NCI-H2196 (cell line): ENCODE measurements around the gene BDP1.
"Not testable (repeated sequence)": the region's sequence is repeated elsewhere in the genome, so short reads cannot be mapped to it uniquely, and the experiment has no call there.

Source experiments
- DNase-seq: peaks from one replicate; lab custom pipeline; 2025; ENCODE audit not compliant: unreplicated experiment; lab: John Stamatoyannopoulos, UW

BDP1 gene

DNA sequence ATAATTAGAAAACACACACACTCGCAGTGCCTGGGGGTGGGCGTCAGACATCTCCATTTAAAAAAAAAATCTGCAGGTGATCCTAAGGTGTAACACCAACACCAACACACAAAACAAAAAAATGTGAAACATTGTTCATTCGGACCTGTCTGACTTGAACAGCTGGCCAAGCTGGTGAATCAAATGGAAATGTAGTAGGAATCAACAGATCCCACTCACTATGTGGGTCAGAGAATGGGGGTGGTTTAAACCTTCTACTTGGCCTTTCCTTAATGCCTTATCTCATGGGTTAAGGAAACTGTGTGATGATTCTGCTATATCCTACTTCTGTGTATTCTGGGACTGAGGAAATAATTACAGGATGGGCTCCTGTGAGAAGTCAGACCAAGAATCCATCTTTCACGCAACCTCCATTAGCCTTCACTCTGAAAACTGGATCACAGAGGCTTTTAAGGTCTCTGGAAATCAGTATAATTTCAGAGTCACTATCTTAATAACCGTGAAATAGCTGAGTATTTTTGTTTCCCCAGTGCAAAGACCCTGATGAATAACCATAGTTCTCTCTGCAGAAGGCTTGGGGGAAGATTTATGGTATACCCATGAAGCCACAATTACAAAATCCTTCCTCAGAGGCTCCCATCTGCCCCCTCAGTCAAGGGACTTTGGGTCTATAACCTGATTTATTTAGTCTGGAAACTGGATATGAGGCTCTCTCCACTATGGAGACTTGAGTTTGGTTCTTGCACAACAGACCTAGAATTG, 114.5 kb downstream of the BDP1 start:
- no peak for DNase-seq

DNA sequence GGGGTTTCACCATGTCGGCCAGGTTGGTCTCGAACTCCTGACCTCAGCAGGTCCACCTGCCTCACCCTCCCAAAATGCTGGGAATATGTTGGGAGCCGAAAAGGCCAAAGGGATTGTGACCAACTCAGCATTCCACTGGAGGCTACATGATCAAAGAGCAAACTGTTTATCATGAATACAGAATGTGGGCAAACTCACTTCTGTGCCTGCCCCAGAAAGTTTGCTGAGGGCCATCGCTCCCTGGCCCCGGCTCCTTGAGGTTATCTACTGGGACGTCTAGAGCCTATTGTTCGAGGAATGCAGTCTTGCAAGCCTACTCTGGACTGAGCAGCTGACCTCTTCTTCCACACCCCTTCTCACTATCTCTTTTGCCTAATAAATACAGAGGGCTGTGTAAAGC, 116.4 kb downstream of the BDP1 start:
- DNase-seq = not testable (repeated sequence)

DNA sequence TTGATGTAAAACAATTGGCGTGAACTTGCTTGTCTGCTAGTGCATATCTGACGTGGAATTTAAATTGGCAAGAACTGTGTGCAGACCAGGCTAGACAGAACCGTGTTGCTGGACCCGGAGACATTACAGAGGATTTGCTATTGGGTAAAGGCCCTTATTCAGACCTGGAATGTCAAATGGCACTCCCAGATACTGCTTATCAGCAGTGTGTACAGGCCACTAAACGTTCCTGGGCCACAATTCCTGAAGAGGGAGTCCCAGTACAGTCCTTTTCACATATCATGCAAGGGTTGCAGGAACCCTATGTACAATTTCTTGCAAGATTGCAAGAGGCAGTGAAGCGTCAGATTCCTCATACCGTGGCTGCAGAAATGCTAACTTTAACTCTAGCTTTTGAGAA, 118.1 kb downstream of the BDP1 start:
- no peak for DNase-seq

DNA sequence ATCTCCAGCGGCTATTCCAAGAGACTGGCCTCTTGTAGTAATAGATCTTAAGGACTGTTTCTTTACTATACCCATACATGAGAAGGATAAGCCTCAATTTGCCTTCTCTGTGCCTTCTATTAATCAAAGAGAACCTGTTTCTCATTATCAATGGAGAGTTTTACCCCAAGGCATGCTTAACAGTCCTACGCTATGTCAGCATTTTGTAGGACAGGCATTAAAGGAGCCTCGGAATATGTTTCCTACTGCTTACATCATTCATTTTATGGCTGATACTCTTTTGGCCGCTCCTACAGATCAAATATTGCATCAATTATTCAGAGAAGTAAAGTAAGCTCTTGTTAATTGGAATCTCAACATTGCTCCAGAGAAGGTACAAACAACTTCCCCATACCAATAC, 120.1 kb downstream of the BDP1 start:
- DNase-seq = not testable (repeated sequence)

DNA sequence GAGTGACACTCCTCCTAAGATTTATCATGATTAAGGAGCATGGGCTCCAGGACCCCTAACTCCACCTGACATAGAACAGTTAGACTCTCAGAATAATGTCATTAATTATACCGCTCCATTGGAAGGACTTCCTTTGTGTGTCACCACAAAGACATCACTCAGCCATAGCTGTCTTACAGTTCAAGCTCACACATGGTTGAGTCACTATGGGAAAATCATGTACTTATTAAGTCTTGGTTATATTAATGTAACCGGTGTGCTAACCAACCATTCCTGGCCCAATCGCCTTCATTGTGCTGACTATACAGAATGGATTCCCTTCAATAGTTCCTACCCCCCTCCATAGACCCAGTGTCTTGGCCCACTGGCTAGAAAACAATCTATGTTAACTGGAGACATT, 120.8 kb downstream of the BDP1 start:
- DNase-seq = no peak

DNA sequence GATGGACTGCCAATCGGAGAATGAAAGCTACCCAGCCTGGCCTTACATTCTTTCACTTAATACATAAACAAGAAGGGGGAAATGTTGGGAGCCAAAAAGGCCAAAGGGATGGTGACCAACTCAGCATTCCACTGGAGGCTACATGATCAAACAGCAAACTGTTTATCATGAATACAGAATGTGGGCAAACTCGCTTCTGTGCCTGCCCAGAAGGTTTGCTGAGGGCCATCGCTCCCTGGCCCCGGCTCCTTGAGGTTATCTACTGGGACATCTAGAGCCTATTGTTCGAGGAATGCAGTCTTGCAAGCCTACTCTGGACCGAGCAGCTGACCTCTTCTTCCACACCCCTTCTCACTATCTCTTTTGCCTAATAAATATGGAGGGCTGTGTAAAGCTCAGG, 122.4 kb downstream of the BDP1 start:
- not testable (repeated sequence) for DNase-seq

- DNase-seq = no peak
These were observed 127.6 kb downstream of the BDP1 start for GRCh38 chr5:71582945-71583584.

GRCh38 chr5:71586052-71586940, 130.8 kb downstream of the BDP1 start:
- no peak for DNase-seq

GRCh38 chr5:71586941-71587765, 131.7 kb downstream of the BDP1 start, which contains the start of gene MCCC2:
Gene MCCC2 (plus strand): TSS chr5:71587340. CDS start chr5:71587426, 86 bp downstream.
- peak; percentile 85 for DNase-seq

DNA sequence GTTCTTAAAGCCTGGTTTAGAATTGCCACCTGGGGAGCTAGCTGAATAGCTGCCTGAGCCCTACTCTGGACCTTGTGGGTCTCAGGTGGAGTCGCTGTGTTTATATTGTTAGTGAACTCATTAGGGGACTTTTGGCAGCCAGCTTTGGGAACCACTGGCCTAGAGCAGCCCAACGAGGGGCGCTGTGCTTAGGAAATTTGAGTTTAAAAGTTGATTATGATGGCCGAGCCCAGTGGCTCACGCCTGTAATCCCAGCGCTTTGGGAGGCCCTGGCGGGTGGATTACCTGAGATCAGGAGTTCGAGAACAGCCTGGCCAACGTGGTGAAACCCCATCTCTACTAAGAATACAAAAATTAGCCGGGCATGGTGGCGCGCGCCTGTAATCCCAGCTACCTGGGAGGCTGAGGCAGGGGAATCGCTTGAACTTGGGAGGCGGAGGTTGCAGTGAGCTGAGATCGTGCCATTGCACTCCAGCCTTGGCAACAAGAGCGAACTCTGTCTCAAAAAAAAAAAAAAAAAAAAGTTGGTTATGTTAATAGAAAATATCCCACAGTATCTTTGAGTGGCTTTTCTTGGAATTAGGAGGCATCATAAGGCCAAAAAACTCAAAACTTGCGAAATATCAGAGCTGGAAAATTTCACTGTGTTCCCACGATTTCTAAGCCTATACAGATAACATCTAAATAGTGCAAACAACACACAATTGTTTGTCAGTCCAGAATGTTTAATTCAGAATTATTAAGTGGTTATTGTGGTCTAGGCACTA, 132.5 kb downstream of the BDP1 start:
- no peak for DNase-seq

- no peak for DNase-seq
These were observed 133.1 kb downstream of the BDP1 start for GRCh38 chr5:71588533-71588885.

DNA sequence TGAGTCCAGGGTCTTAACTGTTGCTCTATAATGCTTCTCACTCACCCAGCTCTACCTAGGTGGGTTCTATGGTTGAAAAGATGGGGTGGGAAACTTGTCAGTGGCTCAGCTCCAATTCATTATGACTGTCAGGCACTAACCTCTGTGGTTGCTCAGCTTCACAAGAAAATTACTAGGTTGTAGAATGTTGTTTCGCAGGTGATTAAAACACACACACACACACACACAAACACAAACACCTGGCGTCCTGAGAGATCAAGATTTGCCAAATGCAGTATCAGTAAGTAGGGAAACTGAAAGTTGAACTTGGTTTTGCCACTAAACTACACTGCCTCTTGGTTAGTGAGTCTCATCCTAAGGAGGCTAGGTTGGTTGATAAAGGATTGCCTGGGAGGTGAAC, 134.5 kb downstream of the BDP1 start:
- DNase-seq = no peak

- DNase-seq = no peak
These were observed 135.6 kb downstream of the BDP1 start for GRCh38 chr5:71591100-71591499.

GRCh38 chr5:71596169-71596568, 140.7 kb downstream of the BDP1 start:
- DNase-seq = no peak

GRCh38 chr5:71597001-71597400, 141.6 kb downstream of the BDP1 start:
- no peak for DNase-seq

- DNase-seq = no peak
These were observed 145.3 kb downstream of the BDP1 start for GRCh38 chr5:71600783-71601182.

- DNase-seq = peak; percentile 46
These were observed 146.0 kb downstream of the BDP1 start for GRCh38 chr5:71601222-71602026.

GRCh38 chr5:71609916-71610315, 154.5 kb downstream of the BDP1 start:
- DNase-seq = not testable (repeated sequence)

DNA sequence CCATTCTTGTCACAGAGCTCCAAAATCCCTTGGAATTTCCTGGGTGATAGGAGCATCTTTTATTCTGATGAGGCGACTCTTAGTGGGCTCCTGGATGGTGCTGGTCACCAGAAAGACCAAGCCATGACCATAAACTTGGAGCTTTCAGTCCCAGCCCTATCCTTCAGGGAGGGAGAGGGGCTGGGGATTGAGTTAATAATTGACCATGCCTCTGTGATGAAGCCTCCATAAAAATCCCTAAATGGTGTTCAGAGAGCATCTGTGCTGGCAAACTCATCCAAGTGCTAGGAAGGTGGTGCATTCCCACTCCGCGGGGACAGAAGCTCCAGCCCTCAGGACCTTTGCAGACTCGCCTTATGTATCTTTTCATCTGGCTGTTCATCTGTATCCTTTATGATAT, 160.4 kb downstream of the BDP1 start:
- no peak for DNase-seq
